Superior temporal gyrus (tissue), 1 donor: ENCODE data around the gene CBLB.

Experiments used
- DNase-seq: peaks from one replicate; pipeline ENCODE4 v3.0.0-alpha.2; 2016; ENCODE audit errors: extremely low spot score

Gene CBLB

DNA sequence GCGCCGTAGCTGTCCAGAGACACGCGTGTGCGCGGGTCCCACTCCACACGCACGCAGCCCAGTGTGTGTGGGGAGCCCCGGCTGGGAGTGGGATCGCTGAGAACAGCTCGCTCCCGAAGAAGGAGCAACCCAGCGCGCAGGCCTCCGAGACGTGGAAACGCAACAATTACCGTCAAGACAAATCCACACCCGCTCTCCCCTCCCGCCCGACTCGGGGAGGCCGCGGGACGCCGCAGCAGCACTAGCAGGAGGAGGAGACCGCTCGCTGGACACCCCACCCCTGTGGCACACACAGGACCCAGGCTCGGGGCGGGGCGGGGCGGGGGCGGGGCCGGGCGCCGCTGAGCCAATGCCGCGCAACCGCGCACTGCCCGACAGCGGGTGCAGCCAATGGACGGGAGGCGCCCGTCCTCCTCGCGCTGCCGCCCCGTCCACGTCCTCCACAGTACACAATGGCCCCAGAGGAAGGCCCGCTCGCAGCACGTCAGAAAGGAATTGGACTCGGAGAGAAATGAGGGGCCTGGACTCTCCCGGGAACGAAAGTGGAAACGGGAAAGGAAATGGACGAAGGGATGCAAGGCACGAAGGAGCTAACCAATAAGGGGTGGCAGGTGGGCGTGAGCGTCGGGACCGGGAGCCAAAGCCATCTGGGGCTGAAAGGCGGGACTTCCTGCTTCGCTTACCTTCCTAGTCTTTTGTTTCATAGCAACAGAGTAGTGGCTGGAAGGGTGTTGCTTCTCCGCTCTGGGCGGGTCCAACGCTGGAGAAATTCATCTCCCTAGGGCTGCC lies at the start of gene CBLB:
Gene CBLB (minus strand): TSS at position 271 of the 789 bp plus-strand sequence. CDS start 1,435 bp downstream, outside the sequence.
- DNase-seq = peak; percentile 94

GRCh38 chr3:105916767-105917166 lies 48.0 kb upstream of the CBLB start:
- no peak for DNase-seq

GRCh38 chr3:105915524-105915923 lies 46.7 kb upstream of the CBLB start:
- no peak for DNase-seq

DNA sequence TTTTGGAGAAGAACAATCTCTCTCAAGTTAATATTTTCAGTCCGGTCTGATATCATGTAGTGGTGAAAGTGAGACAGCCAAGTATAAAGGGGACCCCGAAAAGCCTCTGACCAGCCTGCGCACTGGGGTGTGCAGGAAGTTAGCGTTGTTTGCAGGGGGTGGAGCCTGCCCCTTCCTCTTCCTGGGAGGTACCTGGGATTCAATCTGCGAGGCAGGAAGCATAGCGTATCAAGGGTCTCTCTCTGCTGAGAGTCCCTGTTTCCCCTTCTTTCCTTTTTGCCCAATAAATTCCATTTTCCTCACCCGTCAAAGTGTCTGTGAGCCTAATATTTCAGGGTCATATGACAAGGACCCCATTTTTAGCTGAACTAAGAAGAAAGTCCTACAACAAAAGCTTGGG lies 44.8 kb upstream of the CBLB start:
- DNase-seq = no peak

- no peak for DNase-seq
Observed at GRCh38 chr3:105912891-105913290, 44.1 kb upstream of the CBLB start.

DNA sequence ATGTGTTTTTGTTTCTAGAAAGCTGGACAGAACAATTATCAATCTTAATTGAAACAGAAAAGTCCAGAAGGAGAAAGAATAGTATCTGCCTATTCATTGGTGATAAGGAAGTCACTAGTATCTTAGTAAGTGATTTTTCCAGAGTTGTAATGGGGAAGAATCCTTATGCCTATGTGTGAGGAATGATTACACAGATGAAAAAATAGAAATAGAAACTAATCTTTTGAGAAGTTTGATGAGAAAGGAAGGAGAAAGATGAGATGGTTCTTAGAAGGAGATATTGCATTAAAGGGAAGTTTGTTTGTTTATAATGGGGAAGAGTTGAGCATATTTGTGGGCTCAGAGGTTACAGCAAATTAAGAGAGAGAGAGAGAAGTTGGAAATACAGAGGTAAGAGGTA lies 42.7 kb upstream of the CBLB start:
- DNase-seq = no peak

DNA sequence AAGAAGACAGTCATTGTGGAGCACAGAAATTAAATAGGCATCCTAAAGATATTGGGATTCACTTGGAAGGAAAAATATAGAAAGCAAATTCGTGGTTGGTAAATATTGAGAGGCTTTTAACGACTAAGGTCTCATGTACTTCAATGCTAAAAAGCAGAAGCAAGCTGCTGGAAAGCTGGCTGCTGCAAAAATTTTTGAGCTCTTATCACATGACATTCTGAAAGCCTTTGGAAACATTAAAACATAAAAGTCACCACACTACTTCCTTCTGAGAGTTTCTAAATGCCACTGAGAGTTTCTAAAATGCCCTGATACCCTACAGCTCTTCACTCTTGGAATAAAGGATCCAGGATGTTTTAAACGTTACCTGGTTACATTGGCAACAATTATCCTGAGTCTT lies 39.0 kb upstream of the CBLB start:
- DNase-seq = no peak

DNA sequence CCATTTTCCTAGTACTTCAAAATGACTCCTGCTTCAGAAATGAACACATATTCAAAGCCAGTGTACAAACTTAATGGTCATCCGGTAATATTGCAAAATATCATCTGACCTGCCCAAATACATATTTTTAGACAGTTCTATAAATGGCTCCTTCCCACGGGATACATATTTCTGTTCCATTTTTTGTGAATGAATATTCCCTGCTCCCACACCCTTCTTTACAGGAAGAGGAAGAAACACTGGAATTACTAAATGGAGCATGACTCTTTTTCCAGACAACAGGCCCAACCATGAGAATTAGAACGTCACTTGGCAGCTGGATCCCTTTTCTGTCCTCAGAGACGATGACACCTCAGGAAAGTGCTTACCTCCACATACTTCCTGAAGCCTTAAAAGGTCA lies 38.0 kb upstream of the CBLB start:
- no peak for DNase-seq

DNA sequence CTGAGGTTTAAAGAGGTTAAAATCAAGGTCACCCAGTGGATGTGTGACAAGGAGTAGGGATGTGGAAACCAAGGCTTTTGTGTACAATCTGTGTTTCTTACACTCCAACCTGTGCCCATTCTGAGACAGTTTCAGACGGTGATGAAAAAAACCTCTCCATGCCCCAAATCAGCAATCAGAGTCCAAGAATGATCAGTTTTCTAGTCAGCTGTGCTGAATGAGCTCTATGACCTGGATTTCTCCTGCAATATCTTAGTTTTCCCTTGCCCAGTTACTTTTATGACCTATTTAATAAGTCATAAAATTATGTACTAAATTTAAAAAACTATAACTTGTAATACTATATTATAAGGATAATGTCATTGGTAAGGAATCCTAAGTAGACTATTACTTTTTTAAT lies 37.5 kb upstream of the CBLB start:
- DNase-seq = no peak

- no peak for DNase-seq
Observed at GRCh38 chr3:105905328-105905727, 36.5 kb upstream of the CBLB start.

- no peak for DNase-seq
Observed at GRCh38 chr3:105904678-105905284, 36.0 kb upstream of the CBLB start.

DNA sequence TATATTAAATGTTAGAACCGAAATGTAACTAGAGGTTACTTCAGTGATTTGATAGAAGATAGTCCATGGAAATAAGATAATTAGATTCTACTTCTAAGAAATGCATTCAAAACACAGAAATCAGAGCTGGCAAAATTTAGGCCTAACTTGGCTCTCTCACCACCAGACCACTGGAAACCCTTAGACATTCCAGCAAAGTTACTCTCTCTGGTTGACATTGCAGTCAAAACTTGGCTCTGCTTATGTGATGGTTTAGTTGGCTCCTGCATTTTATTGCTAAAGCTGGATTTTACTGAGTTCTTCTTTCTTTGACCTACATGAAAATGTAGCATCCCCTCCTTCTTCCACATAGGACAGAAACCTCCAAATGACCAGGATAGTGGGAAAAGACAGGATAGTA lies 35.4 kb upstream of the CBLB start:
- DNase-seq = no peak

GRCh38 chr3:105899516-105899915 lies 30.7 kb upstream of the CBLB start:
- DNase-seq = no peak

DNA sequence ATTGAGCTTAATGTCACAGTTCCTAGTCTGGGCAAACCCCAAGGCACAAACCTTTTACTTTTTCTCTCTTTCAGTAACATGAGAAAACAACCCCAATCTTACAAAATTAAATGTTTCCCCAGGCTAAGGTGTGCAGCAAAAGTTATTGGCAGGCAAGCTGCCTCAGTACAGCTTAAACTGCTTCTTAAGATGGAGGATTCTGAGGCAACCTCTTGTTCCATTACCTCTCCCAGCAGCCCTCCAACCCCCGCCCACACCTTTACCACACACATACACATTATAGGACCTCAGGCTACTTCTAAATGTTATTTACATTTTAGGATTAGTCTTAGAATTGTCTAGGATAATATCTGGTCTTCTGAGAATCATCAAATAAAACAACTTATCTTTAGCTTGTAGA lies 22.3 kb upstream of the CBLB start:
- no peak for DNase-seq

GRCh38 chr3:105888621-105889579 lies 20.1 kb upstream of the CBLB start:
- DNase-seq = no peak

GRCh38 chr3:105885256-105885655 lies 16.4 kb upstream of the CBLB start:
- DNase-seq = no peak

DNA sequence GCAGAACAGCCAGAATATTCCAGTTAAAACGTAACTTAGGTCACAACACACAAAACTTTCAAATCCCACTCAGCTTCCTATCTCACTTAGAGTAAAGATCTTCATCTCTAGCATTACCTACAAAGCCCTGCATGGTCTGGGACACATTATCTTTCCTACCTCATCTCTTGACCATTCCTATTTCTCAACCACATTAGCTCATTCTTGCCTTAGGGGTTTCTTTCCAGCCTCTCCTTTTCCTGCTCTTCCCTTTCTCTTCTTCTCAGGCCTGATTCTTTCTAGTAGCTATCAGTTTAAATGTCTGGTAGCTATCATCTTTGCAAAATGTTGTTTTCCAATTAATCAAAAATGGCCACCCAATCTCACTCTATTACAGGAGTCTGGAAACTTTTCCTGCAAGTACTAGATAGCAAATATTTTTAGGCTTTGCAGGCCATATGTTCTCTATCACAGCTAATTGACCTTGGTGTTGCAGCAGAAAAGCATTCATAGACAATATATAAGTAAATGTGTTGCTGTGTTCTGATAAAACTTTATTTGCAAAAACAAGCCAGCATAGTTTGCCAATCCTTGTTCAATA lies 15.1 kb upstream of the CBLB start:
- DNase-seq = no peak

DNA sequence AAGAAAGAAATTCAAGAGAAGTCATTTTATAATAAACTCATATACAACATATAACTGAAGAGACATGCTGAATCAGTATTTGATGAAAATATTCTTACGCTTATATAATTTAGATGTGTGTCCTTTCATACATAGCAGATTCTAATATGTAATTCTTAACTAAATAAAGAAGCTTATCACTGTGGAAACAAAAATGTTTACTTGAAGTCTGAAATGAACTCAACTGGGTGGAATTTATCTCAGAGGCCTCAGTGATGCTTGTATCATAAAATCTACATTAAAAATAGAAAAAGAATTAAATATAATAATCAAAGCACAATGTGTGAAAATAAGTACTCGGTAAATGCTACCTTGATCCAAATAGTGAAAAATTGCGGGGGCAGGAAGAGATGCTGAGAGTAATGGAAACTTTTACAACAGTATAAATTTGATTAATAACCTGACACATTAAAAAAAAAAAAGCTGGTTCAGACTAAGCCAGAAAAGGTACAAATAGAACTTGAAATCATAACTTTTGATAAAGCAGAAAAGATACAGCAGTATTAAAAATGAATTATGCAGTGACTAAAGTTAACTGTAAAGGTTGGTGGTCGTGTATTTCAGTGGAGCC lies 12.0 kb upstream of the CBLB start:
- DNase-seq = no peak

DNA sequence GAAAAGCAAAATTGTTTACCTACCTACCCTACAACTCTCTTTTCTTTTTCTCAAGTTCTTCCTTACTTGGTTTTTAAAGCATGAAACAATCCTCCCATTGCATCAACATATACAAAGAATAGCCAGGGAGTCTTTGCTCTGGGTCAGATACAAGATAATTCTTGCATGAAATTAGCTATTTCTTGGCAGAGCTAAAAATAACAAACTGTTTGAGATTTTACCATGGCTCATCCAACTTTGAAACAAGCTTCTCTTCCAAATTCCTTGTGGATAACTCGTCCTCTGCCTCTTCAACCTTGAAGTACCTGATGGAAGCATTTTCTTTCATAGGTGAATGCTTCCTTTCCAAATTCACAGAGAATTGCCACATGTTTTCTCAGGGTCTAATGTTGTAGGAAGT lies 9.2 kb upstream of the CBLB start:
- DNase-seq = no peak

GRCh38 chr3:105877336-105877910 lies 8.6 kb upstream of the CBLB start:
- no peak for DNase-seq

DNA sequence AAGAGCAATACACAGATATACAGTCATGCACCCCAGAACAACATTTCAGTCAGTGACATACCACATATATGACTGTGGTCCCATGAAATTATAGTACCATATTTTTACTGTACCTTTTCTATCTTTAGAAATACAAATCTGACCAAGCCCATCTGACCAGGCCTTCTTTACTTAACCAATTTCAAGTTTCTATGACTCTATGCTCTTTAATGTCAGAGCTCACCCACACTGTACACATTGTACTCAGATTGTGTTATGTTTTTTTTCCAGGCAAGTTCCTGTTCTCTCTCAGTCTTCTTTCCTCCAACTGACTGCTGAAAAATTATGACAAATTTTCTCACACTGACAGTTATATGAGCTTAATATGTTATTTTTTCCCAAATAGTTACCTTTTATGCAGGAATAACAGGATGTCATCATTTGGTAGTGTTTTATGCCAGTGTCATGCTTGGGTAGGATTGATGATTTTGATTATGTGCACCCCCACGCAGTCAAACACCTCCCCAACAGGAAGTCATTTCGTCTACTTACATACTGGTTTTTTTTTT lies 8.0 kb upstream of the CBLB start:
- DNase-seq = no peak
